ENCODE measurements around the gene TUB.

DNA sequence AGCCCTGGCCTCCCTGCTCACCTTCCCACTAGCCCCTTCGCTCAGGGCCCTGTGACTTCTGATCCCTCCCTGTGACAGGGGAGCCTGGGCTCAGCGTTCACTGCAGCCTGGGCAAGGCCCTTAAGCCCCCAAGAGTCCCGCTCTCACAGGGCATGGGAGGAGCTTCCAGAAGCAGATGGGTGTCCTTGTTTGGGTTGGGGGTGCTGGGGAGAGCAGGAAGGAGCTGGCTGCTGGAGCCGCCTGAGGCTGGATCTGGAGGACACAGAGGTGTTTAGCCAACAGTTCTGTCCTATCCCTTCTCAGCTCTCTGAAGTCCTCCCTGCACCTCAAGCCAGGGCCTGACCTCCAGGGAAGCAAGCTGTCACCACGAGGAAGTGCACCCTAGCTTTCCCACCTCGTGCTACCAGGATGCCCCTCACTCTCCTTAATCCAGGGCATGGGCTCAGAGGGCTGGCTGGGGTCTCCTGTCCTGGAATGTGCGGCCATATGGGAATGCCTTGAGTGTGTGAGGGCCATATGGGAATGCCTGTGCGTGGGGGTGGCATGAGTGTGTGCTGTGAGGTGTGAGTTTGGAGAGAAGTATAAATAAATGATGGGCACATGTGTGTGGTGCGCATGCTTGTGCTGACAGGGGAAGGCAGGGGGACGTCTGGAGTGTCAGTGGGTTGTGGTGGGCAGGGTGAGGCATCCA, 25.0 kb upstream of the TUB start:
- TF ChIP-seq, protein P1, sequence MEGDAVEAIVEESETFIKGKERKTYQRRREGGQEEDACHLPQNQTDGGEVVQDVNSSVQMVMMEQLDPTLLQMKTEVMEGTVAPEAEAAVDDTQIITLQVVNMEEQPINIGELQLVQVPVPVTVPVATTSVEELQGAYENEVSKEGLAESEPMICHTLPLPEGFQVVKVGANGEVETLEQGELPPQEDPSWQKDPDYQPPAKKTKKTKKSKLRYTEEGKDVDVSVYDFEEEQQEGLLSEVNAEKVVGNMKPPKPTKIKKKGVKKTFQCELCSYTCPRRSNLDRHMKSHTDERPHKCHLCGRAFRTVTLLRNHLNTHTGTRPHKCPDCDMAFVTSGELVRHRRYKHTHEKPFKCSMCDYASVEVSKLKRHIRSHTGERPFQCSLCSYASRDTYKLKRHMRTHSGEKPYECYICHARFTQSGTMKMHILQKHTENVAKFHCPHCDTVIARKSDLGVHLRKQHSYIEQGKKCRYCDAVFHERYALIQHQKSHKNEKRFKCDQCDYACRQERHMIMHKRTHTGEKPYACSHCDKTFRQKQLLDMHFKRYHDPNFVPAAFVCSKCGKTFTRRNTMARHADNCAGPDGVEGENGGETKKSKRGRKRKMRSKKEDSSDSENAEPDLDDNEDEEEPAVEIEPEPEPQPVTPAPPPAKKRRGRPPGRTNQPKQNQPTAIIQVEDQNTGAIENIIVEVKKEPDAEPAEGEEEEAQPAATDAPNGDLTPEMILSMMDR (IDR thresholded peaks at IDR 0.05) = no peak
- no peak for TF ChIP-seq POLR2A (IDR thresholded peaks at IDR 0.05)

Data from prostate gland (tissue), 2 donors.